ENCODE results near the gene TNIK. TPM values are rescaled to one million over a fixed set of nuclear protein-coding genes. Genes with fewer than 3 reads are reported as not detected.

TNIK gene
- total and polyA plus RNA-seq, 2 of the 13 experiments (the other 11 are each of a cell fraction or from before 2014, with no cell fraction given) = 0.15 to 0.22 TPM

GRCh38 chr3:171229173-171229572, 231.0 kb downstream of the TNIK start:
- Histone ChIP-seq H4K20me1 (ENCODE audit: insufficient read depth, low read length) (no peaks in the 10 kb centered on the region), H3K9ac (ENCODE audit: insufficient read depth, low read depth, low read length) (no peak overlapping the region), H3K79me2 (ENCODE audit: insufficient read depth, low read length) (no peaks in the 10 kb centered on the region), H3K9me3 (ENCODE audit: low read length) (0 out of 2 replicates have a peak, but pooled peaks cover 7% of the 10 kb centered on the region), H3K4me1 (ENCODE audit: insufficient read depth, low read length) (peaks cover 37% of the 10 kb centered on the region), H2AFZ (ENCODE audit: low read length) (no peak overlapping the region), H3K4me3 (replicated peaks in 1 of 3; ENCODE audit: insufficient read depth in 1 of 3, low read depth in 2 of 3, low read length in 3 of 3) (no peak overlapping the region), H3K4me2 (ENCODE audit: low read depth, low read length) (no peak overlapping the region), H3K27ac (ENCODE audit: extremely low read length, insufficient read depth, low read length) (no peak overlapping the region), H3K27me3 (ENCODE audit: control insufficient read depth in 1 of 2, insufficient read depth in 2 of 2, low read length in 2 of 2) (no peaks in the 10 kb centered on the region), H3K36me3 (replicated peaks in 1 of 2; ENCODE audit: control insufficient read depth in 1 of 2, insufficient read depth in 2 of 2, low read length in 2 of 2) (no peaks in the 10 kb centered on the region)
- CTCF ChIA-PET (ENCODE audit: low intra/inter-chr PET ratio, low total read pairs) = no interaction called here
- intact Hi-C loops (cut with micrococcal nuclease; ENCODE audit: unreplicated experiment) = no loop called here
- FAIRE-seq (no peak), DNase-seq (ENCODE audit: low spot score) (no peak), ATAC-seq (no peak)
- TF ChIP-seq KLF15 (CRISPR knock-in tag; IDR thresholded peaks at IDR 0.05; ENCODE audit: borderline replicate concordance) = no peak
- no peak for TF ChIP-seq ZNF441 (CRISPR knock-in tag; IDR thresholded peaks at IDR 0.05; ENCODE audit: borderline replicate concordance)
- TF ChIP-seq ZMYM3 (CRISPR knock-in tag; IDR thresholded peaks at IDR 0.05) = no peak
- TF ChIP-seq POGZ (CRISPR knock-in tag; IDR thresholded peaks at IDR 0.05) = no peak
- no peak for TF ChIP-seq YEATS2 (CRISPR knock-in tag; IDR thresholded peaks at IDR 0.05; ENCODE audit: borderline replicate concordance)
- TF ChIP-seq MXD1 (CRISPR knock-in tag; IDR thresholded peaks at IDR 0.05) = no peak
- TF ChIP-seq DPF2 (CRISPR knock-in tag; IDR thresholded peaks at IDR 0.05; ENCODE audit: borderline replicate concordance, low read depth) = no peak
- TF ChIP-seq ZNF253 (CRISPR knock-in tag; IDR thresholded peaks at IDR 0.05; ENCODE audit: borderline replicate concordance) = no peak
- no peak for TF ChIP-seq TRAFD1 (CRISPR knock-in tag; IDR thresholded peaks at IDR 0.05; ENCODE audit: borderline replicate concordance)
- TF ChIP-seq ZNF775 (CRISPR knock-in tag; IDR thresholded peaks at IDR 0.05; ENCODE audit: borderline replicate concordance) = no peak
- TF ChIP-seq ZNF33A (CRISPR knock-in tag; IDR thresholded peaks at IDR 0.05; ENCODE audit: borderline replicate concordance) = no peak
- no peak for TF ChIP-seq SRF (IDR thresholded peaks at IDR 0.05; ENCODE audit: low read depth, low read length)
- TF ChIP-seq ZBTB39 (CRISPR knock-in tag; IDR thresholded peaks at IDR 0.05) = no peak
- TF ChIP-seq SMC3 (IDR thresholded peaks at IDR 0.05; ENCODE audit: low read length) = no peak
- POLR2A ChIA-PET = no interaction called here
- 63% methylated on average over 2 of the region's 2 CpGs for WGBS (ENCODE audit: low lambda C conversion rate)
- in situ Hi-C loops (cut with HindIII; ENCODE audit: extremely low pct_ligation_motif_present, low pct_unique_long_range_greater_than_20kb) = no loop called here
- BruUV-seq (replicated peaks) = no TSS peak

Data from HepG2 (cell line).